ENCODE data around the gene CTSD.

Gene CTSD

DNA sequence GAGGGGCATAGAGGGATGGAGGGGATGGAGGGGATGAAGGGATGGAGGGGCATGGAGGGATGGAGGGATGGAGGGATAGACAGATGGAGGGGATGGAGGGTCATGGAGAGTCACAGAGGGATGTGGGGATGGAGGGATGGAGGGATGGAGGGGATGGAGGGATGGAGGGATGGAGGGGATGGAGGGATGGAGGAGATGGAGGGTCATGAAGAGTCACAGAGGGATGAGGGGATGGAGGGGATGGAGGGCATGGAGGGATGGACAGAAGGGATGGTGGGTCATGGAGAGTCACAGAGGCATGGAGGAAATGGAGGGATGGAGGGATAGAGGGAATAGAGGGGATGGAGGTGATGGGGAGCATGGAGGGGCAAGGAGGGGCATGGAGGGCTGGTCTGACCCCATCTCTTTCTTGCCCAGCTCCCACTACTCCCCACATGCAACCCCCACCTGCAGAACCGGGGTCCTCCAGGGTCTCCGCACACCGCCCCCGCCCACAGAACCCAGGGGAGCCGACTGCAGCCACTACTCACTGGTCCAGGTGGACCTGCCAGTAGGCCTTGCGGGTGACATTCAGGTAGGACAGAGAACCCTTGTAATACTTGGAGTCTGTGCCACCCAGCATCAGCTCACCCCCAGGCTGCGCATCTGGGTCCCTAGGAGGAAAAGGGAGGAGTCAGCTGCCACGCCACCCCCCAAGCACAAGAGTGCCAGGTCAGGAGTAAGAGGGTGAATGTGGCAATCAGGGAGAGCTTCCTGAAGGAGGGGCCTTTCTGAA, 9.2 kb downstream of the CTSD start:
- DNase-seq: no peak

DNA sequence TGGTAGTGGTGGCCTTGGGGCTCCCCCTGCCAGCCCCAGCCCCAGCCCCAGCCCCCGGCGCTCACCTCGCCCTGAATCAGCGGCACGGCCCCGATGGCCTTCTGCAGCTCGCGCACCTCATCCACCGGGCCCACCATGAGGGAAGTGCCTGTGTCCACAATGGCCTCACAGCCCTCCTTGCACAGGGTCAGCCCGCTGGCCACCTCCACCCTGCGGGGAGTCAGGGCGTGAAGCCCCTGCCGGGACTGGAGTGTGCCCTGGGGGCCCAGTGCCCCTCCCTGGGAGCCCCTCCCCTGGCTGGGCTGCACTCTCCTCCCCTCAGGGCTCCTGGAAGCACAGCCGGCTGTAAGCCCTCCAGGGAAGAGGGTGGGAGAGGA, 9.8 kb downstream of the CTSD start:
- DNase-seq: no peak

DNA sequence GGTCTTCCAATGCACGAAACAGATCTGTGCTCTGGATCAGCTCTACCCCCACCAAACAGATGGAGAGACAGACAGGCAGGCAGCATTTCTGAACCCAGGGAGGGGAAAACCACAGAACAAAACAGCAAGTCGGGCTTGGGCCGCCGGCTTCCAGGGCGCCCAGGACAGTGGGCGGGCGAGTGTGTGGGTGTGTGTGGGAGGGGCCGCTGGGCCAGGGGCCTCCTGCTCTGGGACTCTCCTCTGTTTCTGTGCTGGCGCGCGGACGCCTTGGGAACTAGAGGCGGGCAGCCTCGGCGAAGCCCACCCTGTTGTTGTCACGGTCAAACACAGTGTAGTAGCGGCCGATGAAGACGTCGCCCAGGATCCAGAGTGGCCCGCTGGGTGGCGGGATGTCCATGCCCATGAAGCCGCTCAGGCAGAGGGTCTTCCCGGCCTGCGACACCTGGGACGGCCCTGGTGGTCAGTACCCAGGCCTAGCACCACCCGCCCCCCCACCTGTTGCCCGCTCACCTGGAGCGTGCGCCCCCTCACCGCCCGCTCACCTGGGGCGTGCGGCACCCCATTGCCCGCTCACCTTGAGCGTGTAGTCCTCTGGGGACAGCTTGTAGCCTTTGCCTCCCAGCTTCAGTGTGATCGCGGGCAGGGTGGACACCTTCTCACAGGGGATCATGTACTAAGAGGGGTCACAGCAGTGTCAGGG, 10.3 kb downstream of the CTSD start:
- no peak for DNase-seq

DNA sequence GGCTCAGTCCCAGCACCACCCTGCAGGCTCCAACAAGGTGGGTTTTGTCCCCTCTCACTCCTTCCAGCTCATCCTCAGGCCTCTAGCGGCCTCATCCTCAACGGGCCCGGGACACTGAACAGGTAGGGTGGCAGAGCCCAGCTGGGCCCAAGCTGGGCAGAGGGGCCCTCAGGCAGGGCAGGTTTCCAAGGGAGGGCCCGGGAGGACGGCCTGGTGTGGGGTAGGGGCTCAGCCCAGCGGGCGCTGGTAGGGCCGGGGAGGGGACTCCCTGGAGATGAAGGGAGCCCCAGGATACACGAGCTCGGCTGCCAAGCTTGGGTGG, 10.9 kb downstream of the CTSD start:
- DNase-seq: no peak

DNA sequence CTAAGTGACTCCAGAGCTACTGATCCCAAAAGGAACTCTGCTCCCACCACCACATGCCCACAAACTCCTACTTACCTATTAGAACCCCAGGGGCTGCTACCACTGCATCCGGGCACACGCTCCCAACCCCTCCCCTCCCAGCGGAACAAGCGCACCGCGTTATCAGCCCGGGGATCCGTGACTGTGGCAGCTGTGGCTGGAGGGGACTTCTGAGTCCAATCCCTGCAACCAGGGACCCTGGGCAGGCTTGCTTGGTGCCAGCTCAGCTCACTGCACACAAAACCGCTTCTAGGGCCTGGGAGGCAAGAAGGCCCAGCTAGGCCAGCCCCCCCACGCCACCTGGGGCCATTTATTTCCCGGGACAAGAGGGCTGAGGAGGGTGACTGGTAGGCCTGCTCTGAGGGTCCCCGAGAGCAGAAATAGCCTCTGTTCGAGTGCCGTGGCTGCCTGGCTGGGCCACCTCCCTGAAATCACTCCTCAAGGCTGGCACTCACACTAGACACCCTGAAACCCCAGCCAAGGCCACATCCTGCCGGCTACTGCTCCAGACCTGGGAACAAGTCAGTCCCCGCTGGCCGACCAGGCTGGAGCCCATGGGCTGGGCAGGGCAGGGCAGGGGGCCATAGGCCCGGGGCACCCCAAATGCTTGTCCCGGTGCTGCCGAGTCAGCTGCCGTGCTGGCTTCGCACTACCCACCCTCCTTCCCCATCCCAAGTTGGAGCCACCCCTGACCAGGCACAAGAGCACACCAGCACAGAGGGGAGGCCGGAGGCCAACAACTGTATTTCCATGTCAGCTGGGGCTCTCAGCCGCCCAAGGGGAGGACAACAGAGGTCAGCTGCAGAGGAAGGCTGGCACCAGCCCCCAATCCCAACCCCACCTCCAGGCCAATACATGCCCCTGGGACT, 11.5 kb downstream of the CTSD start:
- no peak for DNase-seq

DNA sequence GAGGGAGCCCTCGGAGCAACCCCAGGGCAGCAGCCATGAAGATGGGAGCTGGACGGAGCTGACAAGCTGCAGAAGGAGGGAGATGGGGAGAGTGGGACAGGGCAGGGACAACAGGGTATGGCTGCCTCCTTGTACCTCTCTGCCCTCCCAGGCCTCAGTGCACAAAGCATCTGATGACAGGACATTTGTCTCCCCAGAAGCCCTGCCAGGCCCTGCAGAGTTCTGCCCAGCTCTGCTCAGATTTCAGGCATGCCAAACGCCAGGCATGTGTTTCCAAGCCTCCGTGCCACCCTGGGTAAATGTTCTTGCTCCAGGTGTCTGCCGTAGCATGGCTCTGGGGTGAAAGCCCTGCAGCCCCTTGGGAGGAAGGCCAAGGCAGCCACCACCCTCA, 12.2 kb downstream of the CTSD start:
- DNase-seq: no peak

DNA sequence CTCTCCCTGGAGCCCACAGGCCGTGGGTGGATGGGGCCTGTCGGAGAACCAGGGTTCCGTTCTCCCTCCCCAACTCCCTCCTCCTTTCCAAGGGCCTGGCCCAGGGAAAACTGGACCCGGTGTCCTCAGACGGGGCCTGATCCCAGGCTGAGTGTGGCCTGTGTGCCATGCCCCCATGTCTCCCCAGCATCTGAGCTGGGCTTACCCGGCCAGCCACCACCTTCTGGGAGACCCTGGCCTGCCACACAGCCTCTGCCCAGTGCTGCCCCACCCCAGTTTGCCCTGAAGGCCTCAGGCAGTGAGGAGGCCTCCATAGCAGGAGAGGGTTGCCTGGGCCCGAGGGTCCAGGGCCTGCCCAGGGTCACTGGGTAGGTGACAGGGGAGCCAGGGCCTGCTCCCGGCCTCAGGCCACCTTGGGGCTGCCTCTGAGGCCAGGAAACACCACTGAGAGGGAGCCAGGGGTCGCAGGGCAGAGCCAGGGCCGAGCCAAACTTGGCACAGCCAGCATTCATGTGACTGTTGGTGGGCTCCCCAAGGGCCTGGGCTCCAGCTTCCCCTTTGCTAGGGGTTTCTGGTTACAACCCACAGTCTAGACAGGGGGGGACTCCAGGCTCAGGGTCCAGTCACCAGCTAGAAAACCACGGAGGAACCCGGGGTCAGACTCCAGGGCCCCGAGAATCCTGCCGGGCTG, 12.7 kb downstream of the CTSD start:
- DNase-seq: no peak

DNA sequence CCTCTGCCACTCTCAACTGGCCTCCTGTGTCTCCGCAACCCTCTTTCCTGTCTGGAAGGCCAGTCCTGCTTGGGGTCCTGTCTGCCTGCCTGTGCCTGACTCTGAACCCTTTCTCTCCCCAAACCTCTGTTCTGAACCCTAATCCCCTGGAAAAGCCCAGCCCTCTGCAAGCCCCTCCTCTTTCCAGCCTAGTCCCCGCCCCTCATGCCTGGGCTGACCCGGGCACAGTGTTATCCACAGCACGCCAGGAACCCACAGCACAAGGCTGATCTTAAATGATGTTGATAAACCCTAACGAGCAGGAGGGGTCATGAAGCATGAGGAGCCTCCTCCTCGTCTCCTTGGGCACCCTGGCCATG, 13.3 kb downstream of the CTSD start, which contains the start of gene IFITM10:
IFITM10 (minus strand) TSS at position 115 of the 359 bp plus-strand sequence. CDS start 153 bp downstream, outside the sequence.
- no peak for DNase-seq

DNA sequence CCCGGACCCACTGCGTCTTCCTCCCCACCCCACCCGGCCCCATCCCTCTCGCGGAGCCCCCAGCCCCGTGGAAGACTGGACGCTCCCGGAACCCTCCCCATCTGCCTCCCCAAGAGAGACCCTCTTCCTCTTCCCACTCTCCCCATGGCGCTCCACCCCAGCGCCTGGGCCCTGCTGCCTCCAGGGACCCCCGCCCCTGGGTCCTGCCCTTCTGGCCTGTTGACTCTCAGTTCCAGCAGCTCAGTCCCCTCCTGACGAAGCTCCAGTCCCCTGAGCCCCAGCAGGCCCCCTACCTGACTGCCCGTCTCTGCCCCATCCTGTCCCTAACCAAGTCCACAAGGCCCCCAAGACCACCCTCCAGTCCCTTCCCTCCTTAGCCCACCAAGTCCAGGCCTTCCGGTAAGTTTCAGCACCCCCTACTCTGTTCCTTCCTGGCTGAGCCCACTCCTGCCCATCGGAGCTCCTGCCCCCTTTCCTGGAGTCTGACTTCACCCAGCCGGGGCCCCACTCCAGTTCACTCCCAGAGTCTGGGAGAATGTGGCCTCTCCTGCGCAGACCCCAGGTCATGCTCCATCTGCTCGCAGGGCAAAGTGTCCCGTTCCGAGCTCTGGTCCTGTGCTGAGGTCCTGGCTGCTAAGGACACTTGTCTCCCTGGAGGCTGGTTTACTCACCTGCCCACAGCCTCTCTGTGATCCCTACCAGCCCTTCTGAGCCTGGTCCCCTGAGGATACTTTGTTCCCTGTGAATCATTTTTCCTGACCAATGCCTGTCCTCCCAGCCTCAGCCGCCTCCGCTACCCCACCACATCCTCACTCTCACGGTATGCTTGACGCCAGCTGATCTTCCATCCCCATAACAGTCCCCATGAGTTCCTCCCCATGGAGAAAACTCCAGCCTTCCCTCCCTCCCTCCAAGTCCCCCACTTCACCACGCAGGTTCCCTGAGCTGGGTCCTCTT, 14.1 kb downstream of the CTSD start:
- no peak for DNase-seq

DNA sequence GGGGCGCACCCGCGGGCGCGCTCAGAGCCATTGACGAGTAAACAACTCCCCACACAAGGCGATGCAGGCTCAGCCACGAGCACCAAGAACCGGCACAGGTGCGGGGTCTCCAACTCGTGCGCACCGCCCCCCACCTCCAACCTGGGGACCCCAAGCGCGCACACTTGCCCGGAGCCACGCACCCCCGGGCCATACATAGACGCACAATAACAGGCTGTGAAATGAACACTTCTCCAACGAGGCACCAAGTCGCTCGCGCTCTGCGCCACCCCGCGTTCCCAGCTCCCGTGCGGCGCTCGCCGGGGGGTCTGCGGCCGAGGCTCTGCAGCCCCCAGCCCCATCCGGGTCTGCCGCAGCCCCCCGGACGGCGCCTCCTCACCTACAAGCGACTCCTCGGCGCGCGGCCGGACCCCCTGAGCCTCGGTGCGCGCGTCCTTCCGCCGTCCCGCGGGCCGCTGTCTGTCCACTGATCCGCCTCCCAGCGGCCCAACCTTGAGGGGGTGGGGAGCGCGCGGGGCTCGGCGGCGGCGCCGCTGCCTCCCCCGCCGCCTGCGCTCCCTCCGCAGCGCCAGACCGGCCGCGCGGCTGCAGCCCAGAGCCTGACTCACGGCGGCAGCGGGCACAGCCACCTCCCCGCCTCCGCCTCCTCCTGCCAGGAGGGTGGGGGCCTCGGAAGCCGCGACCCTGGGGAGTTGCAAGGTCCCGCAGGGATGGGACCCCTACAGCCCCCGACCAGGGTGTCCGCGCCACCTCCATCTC, 14.9 kb downstream of the CTSD start:
- DNase-seq: no peak

DNA sequence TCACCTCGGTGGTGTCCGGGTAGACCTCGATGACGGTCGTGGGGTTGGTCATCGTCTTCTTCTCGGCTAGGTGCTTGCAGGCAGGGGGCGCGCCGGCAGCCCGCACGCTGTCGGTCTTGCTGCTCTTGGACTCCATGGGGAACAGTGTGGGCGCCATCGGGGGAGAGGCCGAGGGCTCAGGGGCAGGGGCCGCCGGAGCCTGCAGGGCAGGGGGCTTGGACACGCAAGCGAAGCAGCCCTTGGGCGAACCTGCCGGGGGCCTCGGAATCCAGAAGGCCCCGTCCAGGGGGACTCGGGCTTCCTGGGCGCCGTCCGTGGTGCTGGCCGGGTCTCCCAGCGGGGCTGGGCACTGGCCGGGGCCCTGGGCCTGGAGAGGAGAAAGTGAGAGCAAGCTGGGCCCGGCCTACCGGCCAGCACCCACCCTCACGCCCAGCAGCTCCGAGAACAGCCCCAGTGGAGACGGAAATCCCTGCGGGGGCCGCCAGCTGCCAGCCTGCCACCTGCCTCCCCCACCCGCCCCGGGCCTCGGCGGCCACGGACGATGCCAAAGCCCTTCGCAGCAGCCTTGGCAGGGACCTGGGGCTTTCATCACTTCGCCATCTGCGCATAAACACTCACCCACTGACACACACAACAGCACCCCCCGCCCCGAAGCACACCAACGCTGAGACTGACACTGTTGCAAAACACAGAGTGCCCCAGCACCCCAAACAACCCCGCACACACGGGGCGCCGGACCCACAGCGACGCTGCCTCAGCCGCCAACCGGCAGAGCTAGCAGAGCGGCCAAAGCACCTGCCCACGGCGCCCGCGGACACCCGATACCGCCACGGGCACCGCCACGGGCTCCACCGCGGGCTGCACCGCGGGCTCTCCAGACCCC, 15.7 kb downstream of the CTSD start:
- no peak for DNase-seq

DNA sequence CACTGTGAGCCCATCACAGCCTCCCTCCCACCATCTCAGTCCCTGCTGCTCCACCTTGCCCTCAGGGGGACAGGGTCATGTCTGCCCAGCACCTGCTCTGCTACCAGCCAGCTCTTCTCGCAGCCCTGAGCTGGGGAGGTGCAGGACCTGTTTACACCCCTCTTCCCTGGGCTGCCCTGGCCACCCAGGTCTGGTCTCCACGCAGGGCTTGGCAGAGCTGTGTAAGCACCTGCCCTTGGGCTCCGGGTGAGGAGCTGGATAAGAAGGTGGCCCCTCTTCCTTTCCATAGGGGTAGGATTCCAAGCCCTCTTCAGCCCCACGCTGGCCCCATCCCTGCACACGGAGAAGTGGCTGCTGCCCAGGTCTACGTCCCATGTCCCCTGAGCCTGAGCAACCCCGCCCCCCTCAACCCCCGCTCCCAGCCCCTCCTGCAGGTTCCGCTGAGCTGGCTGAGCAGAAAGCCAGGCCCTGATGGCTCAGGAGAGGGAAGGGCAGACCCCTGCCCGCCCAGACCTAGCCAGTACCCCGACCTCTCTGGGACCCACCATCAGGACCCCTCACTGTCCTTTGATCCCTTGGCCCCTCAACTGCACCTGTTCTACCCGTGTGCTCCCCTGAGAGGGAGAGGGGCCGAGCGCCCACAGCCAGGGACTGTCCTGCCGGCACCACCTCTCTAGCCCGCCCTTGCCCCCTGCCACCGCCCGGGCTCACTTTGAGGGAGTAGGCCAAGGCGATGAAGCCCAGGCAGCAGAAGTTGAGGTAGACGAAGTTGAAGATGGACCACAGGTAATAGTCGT, 16.6 kb downstream of the CTSD start:
- DNase-seq: no peak

DNA sequence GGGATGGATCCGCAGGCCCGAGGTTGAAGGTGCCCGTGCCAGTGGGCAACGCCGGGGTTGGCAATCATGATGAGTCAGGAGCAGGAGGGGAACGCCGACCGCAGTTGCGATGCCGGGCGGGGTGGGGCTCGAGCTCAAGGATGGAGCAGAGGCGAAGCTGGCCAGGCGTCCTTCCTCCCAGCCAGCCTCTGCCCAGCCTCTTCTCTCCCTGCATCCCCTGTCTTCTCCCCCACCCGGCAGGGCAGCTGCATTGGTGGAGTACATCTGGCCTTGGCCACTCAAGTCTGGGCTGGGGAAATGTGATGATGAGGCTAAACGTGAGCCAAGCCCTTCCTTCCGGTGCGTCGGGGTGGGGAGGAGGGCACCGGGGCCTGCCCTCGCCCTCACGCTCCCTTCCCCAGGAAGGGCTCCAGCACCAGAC, 17.2 kb downstream of the CTSD start:
- DNase-seq: no peak

DNA sequence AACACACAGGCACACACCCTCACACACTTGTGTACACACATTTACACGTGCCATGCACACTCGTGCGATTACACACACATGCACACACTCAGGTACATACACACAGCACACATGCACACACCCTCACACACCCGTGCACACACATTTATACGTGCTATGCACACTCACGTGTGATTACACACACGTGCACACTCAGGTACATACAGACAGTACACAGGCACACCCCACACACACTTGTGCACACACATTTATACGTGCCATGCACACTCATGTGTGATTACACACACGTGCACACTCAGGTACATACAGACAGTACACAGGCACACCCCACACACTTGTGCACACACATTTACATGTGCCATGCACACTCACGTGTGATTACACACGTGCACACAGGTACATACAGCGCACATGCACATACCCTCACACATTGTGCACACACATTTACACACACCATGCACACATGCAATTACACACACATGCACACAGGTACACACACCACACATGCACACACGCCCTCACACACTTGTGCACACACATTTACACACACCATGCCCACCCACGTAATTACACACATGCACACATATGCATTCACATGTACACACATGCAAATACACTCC, 17.9 kb downstream of the CTSD start:
- no peak for DNase-seq

DNA sequence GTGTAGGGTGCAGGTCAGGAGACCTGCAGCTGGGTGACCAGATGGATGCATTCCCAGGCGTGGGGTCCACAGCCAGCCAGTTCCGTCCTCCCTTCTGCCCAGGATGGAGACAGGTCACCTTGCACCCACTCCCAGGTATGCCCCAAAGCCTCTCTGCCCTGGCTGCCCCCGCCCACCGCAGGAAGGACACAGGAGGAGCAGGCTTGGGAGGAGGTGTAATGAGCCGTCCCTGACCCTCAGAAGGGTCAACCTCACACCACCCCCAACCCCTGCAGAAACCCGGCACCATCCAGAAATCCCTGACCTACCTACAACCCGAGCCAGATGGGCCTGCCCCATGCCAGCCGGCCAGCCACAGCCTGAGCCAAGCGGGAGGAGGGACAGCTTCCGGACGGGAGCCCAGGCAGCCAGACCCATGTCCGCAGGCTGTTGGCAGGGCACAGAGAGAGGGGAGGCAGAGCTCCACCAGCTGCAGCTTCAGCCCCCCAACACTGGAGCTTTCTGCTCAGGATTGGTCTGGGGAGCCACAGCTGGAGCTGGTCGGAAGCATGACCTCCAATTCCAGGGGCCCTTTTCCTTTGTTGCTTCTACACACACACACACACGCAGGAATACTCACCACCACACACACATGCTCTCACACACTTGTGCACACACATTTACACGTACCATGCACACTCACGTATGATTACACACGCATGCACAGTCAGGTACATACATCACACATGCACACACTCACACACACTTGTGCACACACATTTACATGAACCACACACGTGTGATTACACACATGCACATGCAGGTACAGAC, 18.6 kb downstream of the CTSD start:
- no peak for DNase-seq

DNA sequence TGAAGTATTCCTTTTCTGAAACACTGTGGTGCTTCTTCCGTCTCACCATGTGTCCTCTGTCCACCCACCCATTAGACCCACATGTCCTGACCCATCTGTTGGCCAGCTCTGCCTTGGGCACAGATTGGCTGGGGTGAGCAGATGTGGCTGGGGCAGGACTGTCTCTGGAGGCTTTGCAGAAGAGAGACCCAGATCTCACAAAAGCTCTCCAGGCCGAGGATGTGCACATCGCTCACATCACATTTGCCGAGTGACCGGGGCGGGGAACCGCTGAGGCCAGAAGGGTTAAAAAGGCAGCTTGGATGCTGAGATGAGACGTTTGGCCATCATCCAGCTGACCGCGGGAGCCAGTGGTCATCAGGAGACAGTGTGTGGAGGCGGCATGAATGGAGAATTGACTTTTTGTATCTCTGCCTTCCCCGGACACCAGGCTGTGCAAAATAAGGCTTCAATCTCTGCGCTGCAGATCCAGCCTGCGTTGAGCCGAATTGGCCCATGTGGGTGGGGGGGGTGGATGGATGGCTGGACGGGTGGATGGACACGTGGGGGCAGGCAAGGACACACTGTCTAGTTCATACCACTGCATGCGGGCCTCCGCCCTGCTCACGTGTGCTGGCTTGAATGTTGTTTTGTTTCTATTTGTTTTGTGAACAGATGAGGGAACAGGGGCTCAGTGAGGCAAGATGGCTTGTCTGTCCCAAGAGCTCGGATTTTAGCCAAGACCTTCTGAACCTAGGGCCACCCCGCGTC, 19.4 kb downstream of the CTSD start:
- DNase-seq: no peak

DNA sequence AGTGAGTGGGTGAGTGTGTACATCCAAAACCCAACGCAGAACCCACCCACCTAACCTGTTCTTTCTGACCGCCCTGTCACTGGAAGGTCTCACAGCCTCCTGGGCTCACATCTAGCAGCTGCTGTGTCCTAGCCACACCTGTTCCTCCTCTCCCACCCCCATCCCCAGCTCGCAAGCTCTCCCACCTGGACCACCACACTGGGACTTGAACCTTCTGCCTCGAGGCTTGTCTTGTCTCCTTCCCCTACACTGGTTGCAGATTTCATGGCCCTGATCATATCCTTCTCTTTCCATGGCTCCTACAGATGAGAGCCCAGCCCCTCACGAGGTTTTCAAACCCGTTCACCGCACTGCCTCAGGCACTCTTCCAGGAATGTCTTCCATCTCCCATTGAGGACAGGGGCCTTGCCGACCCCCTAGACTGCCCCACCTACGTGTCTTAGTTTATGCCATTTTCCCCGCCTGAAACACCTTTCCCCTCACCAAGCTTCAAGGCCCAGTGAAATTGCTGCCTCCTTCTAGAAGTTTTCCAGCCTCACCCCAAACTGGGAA, 20.1 kb downstream of the CTSD start:
- DNase-seq: no peak
